DMS153 treated with DMSO at 0.1 percent for 48 hours (cell line): ENCODE results near the gene PRDM11.
"Not testable (repeated sequence)": the region's sequence is repeated elsewhere in the genome, so short reads cannot be mapped to it uniquely, and the experiment has no call there.

ENCODE experiments used
- DNase-seq: peaks from one replicate; lab custom pipeline; 2025; ENCODE audit not compliant: unreplicated experiment; lab: John Stamatoyannopoulos, UW

PRDM11 gene

GRCh38 chr11:45229401-45230020 lies 83.1 kb downstream of the PRDM11 start:
- DNase-seq: no peak

- no peak for DNase-seq
Measured at GRCh38 chr11:45232341-45233080, 86.1 kb downstream of the PRDM11 start.

GRCh38 chr11:45233121-45233803 lies 86.8 kb downstream of the PRDM11 start:
- DNase-seq: peak; percentile 59

- no peak for DNase-seq
Measured at GRCh38 chr11:45233804-45234170, 87.3 kb downstream of the PRDM11 start.

GRCh38 chr11:45234306-45235006 lies 88.0 kb downstream of the PRDM11 start:
- no peak for DNase-seq

- DNase-seq: no peak
Measured at GRCh38 chr11:45237711-45238315, 91.4 kb downstream of the PRDM11 start.

GRCh38 chr11:45238724-45239123 lies 92.3 kb downstream of the PRDM11 start:
- no peak for DNase-seq

GRCh38 chr11:45239733-45240132 lies 93.3 kb downstream of the PRDM11 start:
- no peak for DNase-seq

GRCh38 chr11:45243967-45244366 lies 97.5 kb downstream of the PRDM11 start:
- no peak for DNase-seq

- no peak for DNase-seq
Measured at GRCh38 chr11:45245218-45246045, 99.0 kb downstream of the PRDM11 start.

- DNase-seq: no peak
Measured at GRCh38 chr11:45246241-45246640, 99.8 kb downstream of the PRDM11 start.

GRCh38 chr11:45247433-45247832 lies 101.0 kb downstream of the PRDM11 start:
- DNase-seq: no peak

GRCh38 chr11:45248501-45249011 lies 102.1 kb downstream of the PRDM11 start:
- DNase-seq: no peak

- not testable (repeated sequence) for DNase-seq
Measured at GRCh38 chr11:45249372-45249771, 102.9 kb downstream of the PRDM11 start.

GRCh38 chr11:45250035-45250718 lies 103.7 kb downstream of the PRDM11 start:
- no peak for DNase-seq

- DNase-seq: no peak
Measured at GRCh38 chr11:45252134-45252856, 105.9 kb downstream of the PRDM11 start.

GRCh38 chr11:45252877-45253276 lies 106.4 kb downstream of the PRDM11 start:
- no peak for DNase-seq

- DNase-seq: no peak
Measured at GRCh38 chr11:45253640-45254039, 107.2 kb downstream of the PRDM11 start.

- DNase-seq: no peak
Measured at GRCh38 chr11:45254070-45254469, 107.6 kb downstream of the PRDM11 start.
